Inflammatory macrophage treated with lipopolysaccharide for 1 hour (primary cell): ENCODE data around the gene PALM3.

Experiments used
- DNase-seq, 2 donors: peaks; one replicate each; pipeline ENCODE4 v3.0.0-alpha.2; 2020 to 2022

PALM3 gene, protein sequence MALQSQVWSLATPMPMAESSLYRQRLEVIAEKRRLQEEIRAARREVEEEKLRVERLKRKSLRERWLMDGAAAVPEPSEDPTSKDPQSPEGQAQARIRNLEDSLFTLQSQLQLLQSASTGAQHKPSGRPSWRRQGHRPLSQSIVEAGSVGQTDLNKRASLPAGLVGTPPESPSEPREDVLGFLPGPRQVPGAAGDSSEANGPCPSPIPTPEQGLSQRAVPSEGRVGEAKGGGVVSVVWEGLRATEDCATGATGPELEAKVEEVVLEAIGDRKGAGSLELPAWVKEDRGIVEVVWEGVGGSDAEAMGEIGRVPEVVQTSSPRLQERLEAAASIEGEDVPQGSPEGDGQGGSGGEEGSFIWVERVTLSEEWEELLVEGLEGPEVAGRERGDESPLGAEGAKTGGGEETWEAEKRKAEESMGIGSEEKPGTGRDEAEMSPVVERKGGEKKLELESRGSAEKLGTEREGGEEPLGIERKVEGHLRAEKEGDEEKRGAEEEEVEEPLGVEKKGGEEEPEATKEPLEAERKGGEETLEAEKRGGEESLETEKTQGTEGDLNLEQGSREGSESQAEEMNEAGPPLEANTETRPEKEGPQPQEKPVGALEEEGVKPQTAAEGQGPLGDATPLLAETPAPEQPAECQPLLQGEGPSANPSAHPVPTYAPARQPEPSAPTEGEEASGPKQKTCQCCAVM

DNA sequence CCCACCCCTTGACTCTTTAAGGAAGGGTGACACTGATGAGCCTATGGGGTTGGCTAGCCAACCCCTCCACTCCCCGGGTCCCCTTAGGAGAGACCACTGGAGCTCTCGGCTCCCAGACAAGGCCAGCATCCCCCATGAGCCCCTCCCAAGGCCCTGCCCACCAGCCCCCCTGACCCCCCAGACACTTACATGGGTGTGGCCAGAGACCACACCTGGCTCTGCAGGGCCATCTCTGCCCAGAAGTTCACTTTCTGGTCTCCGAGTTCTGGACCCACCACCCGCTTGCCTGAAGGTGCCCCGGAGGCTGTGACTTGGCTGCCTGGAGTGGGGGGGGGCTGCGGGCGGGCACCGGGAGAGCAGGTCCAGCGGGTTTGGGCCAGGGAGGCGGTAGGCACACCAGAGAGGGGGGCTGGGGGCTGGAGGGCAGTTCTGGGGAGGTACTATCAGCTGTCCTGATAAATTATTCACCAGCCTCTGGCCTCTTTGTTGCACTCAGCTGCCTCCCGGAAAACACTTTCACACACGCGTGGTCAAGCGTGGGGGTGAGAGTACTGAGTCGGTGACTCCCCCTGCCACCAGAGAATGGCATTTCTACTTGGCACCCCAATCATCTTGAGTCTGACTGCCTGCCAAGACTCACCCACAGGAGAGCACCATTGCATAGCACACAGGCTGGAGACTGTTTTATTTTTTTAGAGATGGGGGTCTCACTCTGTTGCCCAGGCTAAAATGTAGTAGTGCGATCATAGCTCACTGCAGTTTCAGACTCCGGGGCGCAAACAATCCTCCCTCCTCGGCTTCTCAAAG is at the start of gene PALM3:
TSS of gene PALM3 (minus strand) at position 326 of the 807 bp plus-strand sequence. CDS start at position 230, 96 bp downstream.
- DNase-seq = no peak

DNA sequence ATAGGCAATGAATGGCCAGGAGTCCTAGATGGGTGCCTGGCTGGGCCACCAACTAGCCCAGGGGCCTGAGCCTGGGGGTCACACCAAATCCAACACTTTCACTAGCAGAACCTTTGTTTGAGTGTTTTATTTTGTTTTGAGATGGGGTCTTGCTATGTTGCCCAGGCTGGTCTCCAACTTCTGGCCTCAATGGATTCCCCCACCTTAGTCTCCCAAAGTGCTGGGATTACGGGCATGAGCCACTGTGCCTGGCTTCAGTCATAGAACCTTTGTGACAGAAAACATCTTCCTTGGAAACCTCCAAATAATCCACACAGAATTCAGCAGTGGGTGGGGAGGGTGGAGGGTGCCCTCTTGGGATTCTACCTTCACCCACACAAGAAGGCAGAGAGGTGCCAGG is 49.6 kb upstream of the PALM3 start:
- DNase-seq = no peak

DNA sequence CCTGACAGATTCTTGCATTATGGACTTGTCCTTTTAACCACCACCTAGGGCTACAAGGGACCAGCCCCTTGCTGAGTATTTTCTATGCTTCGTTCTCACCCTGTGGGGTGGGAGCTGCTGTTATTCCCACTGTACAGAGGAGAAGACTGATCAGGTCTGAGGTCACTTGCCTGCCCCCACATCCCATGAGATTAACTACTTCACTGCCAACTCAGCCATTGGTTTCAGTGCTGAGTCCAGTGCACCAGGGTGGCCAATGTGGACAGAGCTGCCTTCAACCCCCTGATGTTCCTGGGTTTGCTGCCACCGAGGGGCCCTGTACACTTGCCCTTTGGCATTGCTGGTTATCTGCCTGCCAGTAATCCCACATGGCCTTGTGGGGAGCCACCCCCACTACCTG is 48.8 kb upstream of the PALM3 start:
- DNase-seq = no peak

DNA sequence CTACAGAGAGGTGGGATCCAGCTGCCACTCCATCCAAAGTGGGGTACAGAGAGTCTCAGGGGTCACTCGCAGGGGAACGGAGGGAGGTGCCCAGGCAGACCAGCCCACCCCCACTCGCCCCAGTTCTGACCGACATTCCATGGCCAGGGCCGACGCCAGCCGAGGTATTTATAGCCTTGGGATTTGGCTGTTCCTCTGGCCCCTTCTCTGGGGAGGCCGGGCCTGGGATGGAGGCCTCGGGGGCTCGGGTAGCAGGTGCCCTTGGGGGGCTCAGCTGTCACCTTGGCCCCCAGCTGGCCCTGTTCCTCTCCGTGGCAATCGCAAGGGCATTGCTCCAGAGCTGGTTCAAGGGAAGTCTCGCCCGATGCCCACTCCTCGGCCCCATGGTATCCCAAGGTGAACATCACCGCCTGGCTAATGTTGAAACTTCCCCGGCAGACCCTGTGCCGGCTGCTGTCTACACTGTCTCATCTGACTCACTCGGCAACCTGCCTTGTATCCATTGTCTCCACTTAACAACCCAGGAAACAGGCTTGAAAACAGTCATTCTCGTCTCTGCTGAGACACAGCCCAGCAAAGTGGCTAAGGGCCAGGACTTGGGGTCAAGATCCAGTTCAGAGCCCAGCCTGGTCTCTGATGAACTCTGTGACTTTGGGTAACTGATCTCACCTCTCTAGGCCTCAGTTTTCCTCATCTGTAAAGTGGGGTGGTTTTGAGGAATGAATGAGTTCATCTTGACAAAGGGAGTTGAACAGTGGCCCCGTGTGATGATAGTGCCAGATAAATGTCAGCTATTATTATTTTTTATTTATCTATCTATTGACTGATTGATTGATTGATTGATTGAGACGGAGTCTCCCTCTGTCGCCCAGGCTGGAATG is 45.9 kb upstream of the PALM3 start:
- DNase-seq = no peak

GRCh38 chr19:14106840-14107239 is 45.0 kb upstream of the PALM3 start:
- no peak for DNase-seq

GRCh38 chr19:14105680-14106079 is 43.8 kb upstream of the PALM3 start:
- no peak for DNase-seq

DNA sequence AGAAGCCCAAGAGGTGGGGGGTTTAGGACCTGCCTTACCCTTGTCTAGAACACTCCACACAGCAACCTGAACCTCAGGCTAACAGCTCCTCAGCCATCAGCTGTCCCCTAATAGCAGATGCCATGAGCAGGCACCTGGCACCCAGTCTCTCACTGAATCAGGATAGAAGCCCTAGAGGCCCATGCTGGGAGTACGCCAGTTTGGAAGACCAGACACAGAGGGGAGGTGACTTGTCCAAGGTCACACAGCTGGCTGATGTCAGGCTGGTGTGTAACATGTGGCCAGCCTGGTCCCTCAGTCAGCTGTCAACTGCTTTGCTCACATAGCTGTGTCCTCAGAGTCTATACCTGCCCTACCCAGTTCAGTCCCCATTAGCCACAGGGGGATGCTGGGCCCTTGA is 41.4 kb upstream of the PALM3 start:
- no peak for DNase-seq

DNA sequence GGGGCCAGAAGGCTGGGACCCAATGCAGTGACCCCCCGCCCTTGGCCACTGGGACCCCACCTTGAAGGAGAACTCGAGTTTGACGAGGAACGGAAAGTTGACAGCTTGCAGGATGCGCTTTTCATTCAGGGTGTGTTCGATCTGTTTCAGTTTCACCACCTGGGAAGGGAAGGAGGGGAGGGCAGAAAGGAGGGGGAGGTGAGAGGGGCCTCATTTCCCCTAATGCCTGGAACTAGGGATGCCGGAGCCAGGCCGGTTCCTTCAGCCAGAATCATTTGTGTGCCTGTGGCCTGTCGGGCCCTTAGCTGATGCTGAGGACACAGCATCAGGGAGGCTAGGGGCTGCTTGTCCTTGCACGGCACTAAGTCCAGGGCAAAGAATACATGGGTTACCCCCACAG is 40.9 kb upstream of the PALM3 start:
- DNase-seq = no peak

DNA sequence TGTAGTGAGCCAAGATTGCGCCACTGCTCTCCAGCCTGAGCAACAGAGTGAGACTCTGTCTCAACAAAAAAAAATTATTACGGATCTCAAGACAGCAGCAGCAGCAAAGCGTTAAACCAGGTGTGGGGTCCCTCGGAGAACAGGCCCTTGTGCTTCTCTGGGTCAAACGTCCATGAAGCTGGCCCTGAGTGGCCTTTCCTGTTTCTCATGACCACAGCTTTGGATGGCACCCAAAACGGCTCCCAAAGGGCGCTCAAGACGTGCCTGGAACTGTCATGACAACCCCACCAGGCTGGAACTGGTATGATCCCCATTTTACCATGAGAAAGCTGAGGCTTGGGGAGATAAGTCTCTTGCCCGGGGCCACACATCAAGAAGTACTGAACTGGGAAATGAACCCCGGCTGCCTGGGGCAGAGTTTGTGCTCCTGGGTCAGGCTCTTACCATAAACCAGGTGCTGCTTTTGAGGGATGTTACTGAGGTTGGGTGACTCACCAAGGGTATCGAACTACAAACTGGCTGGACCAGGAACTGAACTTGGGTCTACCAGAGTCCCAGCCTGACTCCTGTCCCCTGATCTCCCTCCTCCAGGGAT is 40.3 kb upstream of the PALM3 start:
- no peak for DNase-seq

DNA sequence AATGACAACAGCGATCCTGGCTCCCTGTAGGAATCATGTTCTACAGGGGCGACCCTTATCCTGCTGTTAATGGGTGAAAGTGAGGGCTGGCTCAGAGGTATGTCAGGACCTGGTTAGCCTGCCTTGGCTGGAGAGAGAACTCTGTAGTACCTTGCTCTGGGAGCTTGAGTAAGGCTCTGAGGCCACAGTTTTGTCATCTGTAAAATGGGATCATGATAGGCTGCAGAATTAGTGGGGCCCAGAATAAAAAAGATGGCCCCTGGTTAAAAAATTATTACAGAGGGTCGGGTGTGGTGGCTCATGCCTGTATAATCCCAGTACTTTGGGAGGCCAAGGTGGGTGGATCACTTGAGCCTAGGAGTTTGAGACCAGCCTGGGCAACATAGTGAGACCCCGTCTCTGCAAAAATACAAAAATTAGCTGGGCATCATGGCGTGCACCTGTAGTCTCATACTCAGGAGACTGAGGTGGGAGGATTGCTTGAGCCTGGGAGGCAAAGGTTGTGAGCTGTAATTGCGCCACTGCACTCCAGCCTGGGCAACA is 39.2 kb upstream of the PALM3 start:
- no peak for DNase-seq

DNA sequence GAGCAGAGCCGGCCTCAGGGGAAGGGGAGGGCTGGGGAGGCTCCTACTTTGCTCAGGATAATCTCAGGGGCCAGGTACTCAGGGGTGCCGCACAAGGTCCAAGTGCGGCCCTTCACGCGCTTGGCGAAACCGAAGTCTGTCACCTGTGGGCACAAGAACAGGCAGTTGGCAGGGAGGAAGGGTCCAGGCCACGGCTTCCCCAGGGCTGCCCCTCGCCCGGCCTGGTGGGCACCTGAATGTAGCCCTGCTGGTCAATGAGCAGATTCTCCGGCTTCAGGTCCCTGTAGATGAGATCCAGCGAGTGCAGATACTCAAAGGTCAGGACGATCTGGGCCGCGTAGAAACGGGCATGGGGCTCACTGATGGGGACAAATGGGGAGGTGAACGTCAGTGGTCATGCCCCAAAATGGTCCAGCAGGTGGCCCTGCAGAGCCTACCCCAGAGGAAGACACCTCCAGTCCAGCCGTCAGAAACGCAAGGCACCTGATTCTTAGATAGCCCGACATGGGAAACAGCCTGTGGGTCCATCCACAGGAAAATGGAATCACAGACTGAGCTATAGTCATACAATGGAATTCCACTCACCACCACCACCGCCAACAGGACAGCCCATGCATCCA is 35.8 kb upstream of the PALM3 start:
- no peak for DNase-seq

DNA sequence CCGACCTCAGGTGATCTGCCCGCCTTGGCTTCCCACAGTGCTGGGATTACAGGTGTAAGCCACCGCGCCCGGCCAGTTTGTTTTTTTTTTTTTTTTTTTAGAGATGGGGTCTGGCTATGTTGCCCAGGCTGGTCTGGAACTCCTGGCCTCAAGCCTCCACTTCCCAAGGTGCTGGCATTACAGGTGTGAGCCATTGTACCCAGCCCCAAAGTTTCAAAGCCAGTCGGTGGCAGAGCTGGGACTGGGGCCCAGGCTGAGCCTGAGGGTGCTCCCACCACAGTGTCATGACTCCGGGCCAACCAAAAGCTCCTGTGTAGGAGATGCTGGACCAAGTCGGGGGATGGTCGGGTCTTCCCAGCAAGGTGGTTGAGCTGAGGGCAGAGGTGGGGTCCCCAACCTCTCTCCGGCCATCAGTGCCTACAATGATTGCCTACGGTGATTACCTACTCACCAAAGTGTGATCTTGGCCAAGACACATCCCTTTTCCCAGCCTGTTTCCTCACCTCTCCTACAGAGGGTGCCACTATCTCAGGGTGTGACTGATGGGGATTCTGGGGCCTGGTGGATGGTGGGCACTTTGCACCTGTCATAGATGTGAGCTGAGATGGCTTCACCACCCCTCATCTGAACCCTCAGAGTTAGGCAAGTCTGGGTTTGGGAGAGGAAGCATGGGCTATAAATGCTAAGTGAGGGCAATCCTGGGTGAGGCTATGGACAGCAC is 34.6 kb upstream of the PALM3 start:
- DNase-seq = no peak

DNA sequence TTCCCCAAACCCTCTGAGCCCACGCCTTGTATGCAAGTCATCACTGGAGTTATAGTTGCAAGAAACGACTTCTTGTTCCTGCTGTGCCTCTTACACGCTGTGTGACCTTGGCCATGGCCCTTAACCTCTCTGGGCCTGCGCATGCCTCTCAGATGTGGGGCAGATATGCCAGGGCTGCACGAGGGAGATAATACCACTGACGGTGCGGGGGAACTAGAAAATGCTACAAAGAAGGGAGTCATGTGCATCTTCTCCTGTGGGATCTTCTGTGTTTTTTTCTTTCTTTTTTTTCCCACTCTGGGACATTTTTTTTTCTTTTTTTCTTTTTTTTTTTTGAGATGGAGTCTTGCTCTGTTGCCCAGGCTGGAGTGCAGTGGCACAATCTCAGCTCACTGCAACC is 33.0 kb upstream of the PALM3 start:
- no peak for DNase-seq

DNA sequence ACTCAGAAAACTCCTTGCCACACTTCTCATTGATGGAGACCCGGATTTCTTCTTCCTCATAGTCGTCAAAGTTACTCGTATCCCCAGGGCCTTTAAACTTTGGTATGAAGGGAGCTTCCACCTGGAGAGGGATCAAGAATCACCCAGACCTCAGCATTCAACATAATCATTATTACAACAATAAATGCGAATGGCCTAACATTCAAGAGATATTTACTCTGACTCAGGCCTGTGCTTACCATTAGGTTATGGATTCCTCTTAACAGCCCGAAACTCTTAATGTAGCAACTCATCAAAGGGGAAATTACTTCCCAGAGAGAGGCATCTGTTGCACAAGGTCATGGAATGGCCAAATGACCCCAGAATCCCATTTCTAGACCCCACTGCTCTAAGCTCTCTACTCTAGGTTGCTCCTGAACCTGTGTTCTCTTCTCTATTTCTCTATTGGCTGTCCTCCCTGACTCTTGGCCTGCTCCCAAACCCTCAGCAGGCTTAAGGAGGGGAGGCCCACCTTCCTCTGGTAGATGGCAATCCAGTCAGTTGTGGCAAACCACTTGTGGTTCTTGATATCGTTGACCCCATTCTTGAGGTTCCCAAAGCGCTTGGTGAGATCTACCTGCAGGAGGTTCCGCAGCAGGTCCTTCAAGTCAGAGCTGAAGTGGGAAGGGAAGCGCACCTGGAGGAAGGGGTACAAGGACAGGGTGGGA is 31.4 kb upstream of the PALM3 start:
- DNase-seq = no peak

DNA sequence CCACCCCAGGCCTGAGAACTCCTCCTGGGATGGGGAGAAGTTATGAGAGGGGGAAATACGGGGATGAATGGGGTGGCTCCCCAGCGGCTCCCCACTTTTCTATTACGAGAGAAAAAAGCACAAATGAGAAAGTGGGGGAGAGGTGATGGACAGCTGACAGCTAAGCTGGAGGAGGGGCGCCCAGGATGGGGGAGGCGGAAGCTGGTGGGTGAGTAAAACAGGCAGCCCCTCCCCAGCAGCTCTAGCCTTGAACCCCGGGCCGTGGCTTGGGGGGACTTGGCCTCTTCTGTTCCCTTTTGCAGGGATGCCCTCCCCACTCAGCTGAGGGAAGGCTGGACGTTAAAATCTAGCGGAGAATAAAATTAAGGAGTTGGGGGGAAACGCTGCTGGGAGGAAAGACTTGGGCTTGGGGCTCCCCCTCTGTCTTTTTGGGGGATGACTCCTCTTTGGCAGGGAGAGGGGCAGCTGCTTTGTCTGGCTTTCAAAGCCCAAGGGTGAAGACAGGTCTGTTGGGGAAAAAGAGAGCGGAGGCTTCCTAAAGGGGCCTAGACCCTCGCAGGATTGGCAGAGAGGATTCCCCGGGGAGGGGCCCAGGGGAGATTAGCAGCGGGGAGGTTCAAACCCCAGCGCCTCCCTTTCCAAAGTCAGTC is 30.1 kb upstream of the PALM3 start:
- no peak for DNase-seq

- peak; percentile 77 to 94 for DNase-seq
These were observed 29.4 kb upstream of the PALM3 start for GRCh38 chr19:14091081-14091812.

- DNase-seq = peak in 1 of 2 donors; percentile 18
These were observed 28.7 kb upstream of the PALM3 start, which contains the start of gene SAMD1 for GRCh38 chr19:14090509-14091080. SAMD1 (minus strand) TSS chr19:14090751.
